Large intestine (tissue), 3 donors: ENCODE measurements around the gene CELA3A. TPM values are rescaled to one million over a fixed set of nuclear protein-coding genes. Genes with fewer than 3 reads are reported as not detected.
"Not testable (repeated sequence)": the region's sequence is repeated elsewhere in the genome, so short reads cannot be mapped to it uniquely, and the experiment has no call there.

ENCODE experiments used
- DNase-seq, 2 donors: peaks; one replicate each; pipeline versions ENCODE4 v3.0.0 to v3.0.0-alpha.2; 2013
- H3K27ac ChIP-seq: one replicate; pipeline ENCODE4 v1.5.1; 2013; ENCODE audit warnings: low read length
- H3K27me3 ChIP-seq: 2 replicates; pipeline ENCODE4 v1.6.1; 2013; ENCODE audit warnings: low read length; ENCODE audit not compliant: control insufficient read depth, insufficient read depth
- H3K36me3 ChIP-seq: 2 replicates; pipeline ENCODE4 v1.6.1; 2013; ENCODE audit warnings: low read length; ENCODE audit not compliant: control insufficient read depth, insufficient read depth
- H3K4me1 ChIP-seq: one replicate; pipeline ENCODE4 v1.6.1; 2013; ENCODE audit warnings: low read length; ENCODE audit not compliant: control insufficient read depth, insufficient read depth
- H3K4me3 ChIP-seq: one replicate; pipeline ENCODE4 v1.5.1; 2013; ENCODE audit warnings: low read length
- H3K9me3 ChIP-seq: one replicate; pipeline ENCODE4 v1.6.1; 2013; ENCODE audit warnings: mild to moderate bottlenecking, low read depth, low read length, moderate library complexity; ENCODE audit not compliant: control insufficient read depth
- WGBS: methylation state at CpG from one replicate; pipeline ENCODE4 v1.1.5; 2013; ENCODE audit warnings: low lambda C conversion rate; ENCODE audit not compliant: insufficient coverage; 5-methylcytosine and 5-hydroxymethylcytosine counted together
- polyA plus RNA-seq: library from polyadenylated mRNA; unstranded; fragments of 120-200 nt; gene quantifications from one replicate; pipeline ENCODE4 v1.2.1, GENCODE V29; 2013

The CELA3A gene
- polyA plus RNA-seq, 1 donor, result 0.25 TPM

DNA sequence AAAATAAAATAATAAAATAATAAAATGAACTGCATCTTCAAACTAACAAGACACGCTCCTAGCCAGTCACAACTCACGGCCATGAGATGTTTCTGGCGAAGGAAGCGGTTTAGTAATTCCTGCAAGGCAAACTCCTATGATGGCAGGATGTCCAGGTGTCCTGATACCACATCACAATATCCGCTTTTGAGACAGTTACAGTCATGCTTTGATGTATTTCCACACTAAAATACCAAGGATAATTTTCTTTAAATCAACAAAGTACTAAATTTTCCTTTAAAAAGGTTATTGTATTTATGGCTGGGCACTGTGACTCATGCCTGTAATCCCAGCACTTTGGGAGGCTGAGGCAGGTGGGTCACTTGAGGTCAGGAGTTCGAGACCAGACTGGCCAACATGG, 34.2 kb upstream of the CELA3A start:
- WGBS, result no CpG with 5 or more reads among the region's 6 CpGs
- not testable (repeated sequence) for H3K36me3 ChIP-seq, H3K4me3 ChIP-seq, H3K9me3 ChIP-seq, H3K27ac ChIP-seq, H3K27me3 ChIP-seq, DNase-seq, H3K4me1 ChIP-seq

- H3K27ac ChIP-seq, H3K9me3 ChIP-seq, H3K36me3 ChIP-seq, H3K4me1 ChIP-seq, H3K27me3 ChIP-seq, H3K4me3 ChIP-seq, DNase-seq: not testable (repeated sequence)
- WGBS, result no CpG with 5 or more reads among the region's 5 CpGs
Measured at GRCh38 chr1:21969066-21969465, 32.4 kb upstream of the CELA3A start.

DNA sequence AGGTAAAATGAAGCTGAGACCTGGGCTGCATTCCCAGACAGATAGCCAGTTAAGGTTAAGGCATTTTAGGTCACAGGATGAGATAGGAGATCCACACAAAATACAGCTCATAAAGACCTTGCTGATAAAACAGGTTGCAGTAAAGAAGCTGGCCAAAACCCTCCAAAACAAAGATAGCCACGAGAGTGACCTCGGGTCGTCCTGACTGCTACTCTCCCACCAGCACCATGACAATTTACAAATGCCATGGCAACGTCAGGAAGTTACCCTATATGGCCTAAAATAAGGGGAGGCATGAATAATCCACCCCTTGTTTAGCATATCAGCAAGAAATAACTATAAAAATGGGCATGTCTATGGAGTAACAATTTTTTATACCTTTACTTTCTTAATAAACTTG, 30.9 kb upstream of the CELA3A start:
- not testable (repeated sequence) for H3K27ac ChIP-seq, H3K9me3 ChIP-seq, DNase-seq, H3K36me3 ChIP-seq, H3K27me3 ChIP-seq, H3K4me3 ChIP-seq
- WGBS, result no CpG with 5 or more reads among the region's 4 CpGs
- H3K4me1 ChIP-seq, result peaks cover 11% of the 10 kb centered on the region

DNA sequence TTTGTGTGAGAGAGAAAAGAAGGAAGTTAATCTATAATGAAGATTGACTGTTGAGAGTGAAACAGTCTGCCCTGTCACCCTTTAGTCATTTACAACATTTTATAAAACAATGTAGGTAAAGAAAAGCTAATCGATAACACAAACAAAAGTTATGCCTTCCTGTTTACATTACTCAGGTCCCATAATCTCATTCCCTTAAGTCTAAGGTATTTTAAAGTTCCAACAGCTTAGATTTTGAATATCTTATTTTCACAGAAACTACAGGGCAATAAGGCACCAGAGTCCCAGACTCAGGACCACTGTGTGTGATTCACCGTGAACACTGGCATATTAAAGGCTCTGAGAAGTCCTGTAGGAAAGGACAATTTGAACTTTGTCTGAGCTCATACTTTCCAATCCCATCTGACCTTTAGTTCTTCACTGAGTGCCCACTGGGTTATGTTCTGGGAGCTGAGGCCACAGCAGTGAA, 28.4 kb upstream of the CELA3A start:
- H3K9me3 ChIP-seq, H3K27me3 ChIP-seq, H3K4me3 ChIP-seq, H3K36me3 ChIP-seq: not testable (repeated sequence)
- H3K27ac ChIP-seq, result peak overlapping the region; percentile 28
- H3K4me1 ChIP-seq, result peaks cover 11% of the 10 kb centered on the region
- no CpG with 5 or more reads among the region's 2 CpGs for WGBS
- DNase-seq, result peak in 1 of 2 donors; percentile 42

DNA sequence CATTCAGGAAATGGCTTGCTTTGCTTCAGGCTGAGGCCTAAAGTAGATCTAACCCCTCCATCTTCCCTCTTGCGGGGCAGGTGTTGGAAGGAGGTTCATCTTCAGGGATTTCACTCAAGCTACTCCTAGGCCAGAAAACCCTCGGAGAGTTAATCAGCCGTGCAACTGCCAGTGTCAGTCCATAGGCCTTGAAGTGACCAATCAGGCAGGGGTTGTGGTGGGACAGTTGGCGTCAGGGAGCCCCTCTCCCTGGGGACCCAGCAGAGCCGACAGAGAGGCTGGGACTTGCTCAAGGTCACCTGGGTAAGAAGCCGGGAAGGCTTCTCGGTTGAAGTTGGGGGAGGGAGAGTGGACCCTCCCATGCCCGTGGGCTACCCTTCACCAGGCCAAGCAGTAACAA, 27.5 kb upstream of the CELA3A start:
- H3K9me3 ChIP-seq, H3K4me3 ChIP-seq, H3K27ac ChIP-seq, DNase-seq, H3K27me3 ChIP-seq, H3K36me3 ChIP-seq: not testable (repeated sequence)
- peaks cover 11% of the 10 kb centered on the region for H3K4me1 ChIP-seq
- WGBS, result no CpG with 5 or more reads among the region's 8 CpGs

DNA sequence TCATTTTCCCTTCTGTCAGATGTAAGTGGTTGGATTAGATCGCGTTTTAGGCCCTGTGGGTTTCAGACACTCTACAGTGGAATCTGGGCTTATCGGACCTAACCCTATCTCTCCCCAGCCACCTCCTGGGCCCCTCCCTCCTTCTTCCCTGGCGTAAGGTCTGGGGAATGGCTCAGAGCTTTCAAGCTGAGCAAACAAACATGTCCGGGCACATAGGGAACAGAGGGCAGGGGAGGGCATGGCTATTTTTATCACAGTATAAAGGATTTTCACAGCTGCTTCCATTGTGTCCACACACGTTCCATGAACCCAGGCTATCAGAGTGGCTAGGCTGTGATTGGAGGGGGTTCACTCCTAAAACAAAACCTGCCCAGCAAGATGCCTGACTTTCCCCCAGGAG, 26.8 kb upstream of the CELA3A start:
- H3K36me3 ChIP-seq, H3K27ac ChIP-seq, H3K4me3 ChIP-seq, H3K9me3 ChIP-seq, H3K27me3 ChIP-seq: not testable (repeated sequence)
- H3K4me1 ChIP-seq, result peaks cover 11% of the 10 kb centered on the region
- DNase-seq, result peak in 1 of 2 donors; percentile 50
- no CpG with 5 or more reads among the region's 6 CpGs for WGBS

DNA sequence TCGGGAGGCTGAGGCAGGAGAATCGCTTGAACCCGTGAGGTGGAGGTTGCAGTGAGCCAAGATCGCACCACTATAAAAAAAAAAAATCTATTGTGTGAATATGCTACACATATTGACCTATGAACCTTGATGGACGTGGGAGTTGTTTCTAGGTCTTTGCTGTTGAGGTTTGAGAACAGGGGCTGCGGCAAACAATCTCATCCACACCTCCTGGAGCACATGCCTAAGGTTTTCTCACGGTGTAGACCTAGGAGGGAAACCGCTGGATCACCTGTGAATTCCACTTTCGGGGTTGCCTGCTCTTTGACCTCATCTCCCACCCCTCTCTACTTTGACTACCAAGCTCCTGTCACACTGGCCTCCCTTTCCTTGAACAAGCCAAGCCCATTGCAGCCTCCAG, 26.2 kb upstream of the CELA3A start:
- H3K27me3 ChIP-seq, H3K36me3 ChIP-seq, H3K4me3 ChIP-seq, H3K9me3 ChIP-seq, H3K27ac ChIP-seq, DNase-seq: not testable (repeated sequence)
- H3K4me1 ChIP-seq, result peaks cover 11% of the 10 kb centered on the region
- WGBS, result no CpG with 5 or more reads among the region's 9 CpGs

- WGBS, result no CpG with 5 or more reads among the region's 9 CpGs
- H3K27ac ChIP-seq, DNase-seq, H3K9me3 ChIP-seq, H3K36me3 ChIP-seq, H3K27me3 ChIP-seq, H3K4me3 ChIP-seq: not testable (repeated sequence)
- peaks cover 11% of the 10 kb centered on the region for H3K4me1 ChIP-seq
Measured at GRCh38 chr1:21976703-21977239, 24.7 kb upstream of the CELA3A start, which contains the start of gene CELA3B. Gene CELA3B (plus strand): TSS chr1:21977022. CDS start chr1:21977040, 18 bp downstream.

DNA sequence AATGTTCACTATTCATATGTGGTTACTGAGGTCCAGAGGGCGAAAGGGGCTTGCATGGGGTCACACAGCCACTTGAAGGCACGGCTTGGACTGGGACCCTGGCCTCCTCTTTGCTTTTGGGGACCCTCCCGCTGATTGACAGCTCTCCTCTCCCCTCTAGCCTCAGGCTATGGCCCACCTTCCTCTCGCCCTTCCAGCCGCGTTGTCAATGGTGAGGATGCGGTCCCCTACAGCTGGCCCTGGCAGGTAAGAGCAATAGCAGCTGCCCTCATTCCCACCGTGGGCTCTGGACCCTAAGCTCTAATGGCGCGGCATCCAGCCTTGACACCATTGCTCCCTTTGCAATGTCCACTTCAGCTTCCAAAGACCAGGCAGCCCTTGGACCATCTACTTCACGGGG, 23.2 kb upstream of the CELA3A start:
- not testable (repeated sequence) for H3K27ac ChIP-seq, H3K4me1 ChIP-seq, H3K27me3 ChIP-seq, H3K9me3 ChIP-seq, H3K36me3 ChIP-seq, DNase-seq, H3K4me3 ChIP-seq
- WGBS, result no CpG with 5 or more reads among the region's 11 CpGs

DNA sequence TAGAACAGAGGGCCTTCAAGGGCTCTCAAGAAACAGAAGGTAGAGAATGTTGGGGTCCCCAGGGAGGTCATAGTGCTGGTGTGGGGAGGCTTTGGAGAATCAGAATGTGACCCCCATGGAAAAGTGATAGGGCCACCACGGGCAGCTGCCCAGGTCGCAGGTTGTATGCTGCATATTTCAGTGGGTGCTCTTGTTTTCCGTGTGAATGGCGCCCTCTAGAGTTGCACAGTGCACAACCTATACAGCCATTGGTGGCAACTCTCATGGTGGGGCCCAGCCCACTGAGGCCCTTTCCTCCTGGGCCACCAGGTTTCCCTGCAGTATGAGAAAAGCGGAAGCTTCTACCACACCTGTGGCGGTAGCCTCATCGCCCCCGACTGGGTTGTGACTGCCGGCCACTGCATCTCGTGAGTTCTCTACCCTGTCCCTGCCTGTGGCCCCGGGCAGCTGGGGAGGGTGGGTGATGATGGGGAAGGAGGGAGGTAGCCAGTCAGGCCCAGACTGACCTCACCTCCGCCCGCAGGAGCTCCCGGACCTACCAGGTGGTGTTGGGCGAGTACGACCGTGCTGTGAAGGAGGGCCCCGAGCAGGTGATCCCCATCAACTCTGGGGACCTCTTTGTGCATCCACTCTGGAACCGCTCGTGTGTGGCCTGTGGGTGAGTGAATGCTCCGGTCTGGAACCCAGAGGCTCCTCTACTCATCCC, 20.8 kb upstream of the CELA3A start:
- WGBS, result no CpG with 5 or more reads among the region's 21 CpGs
- H3K9me3 ChIP-seq, DNase-seq, H3K27ac ChIP-seq, H3K4me1 ChIP-seq, H3K4me3 ChIP-seq, H3K27me3 ChIP-seq, H3K36me3 ChIP-seq: not testable (repeated sequence)

- not testable (repeated sequence) for H3K4me1 ChIP-seq, H3K27ac ChIP-seq, H3K27me3 ChIP-seq, H3K36me3 ChIP-seq, DNase-seq, H3K9me3 ChIP-seq, H3K4me3 ChIP-seq
- WGBS, result no CpG with 5 or more reads among the region's 4 CpGs
Measured at GRCh38 chr1:21981253-21981652, 20.2 kb upstream of the CELA3A start.
